GM23248 (cell line): ENCODE results near the gene SFPQ.

Experiments
- EZH2 ChIP-seq: fragments of 200-600 bp; sonication (generic); IDR thresholded peaks from 2 replicates; pipeline ENCODE4 v1.6.1; 2018; ENCODE audit warnings: antibody characterized with exemption, mild to moderate bottlenecking; ENCODE audit not compliant: insufficient read depth, poor library complexity, severe bottlenecking
- EZH2phosphoT487 ChIP-seq: fragments of 200-600 bp; sonication (generic); IDR thresholded peaks from 2 replicates; pipeline ENCODE4 v1.6.1; 2018; ENCODE audit warnings: antibody characterized with exemption, moderate library complexity, mild to moderate bottlenecking, low read depth; ENCODE audit not compliant: insufficient read depth

DNA sequence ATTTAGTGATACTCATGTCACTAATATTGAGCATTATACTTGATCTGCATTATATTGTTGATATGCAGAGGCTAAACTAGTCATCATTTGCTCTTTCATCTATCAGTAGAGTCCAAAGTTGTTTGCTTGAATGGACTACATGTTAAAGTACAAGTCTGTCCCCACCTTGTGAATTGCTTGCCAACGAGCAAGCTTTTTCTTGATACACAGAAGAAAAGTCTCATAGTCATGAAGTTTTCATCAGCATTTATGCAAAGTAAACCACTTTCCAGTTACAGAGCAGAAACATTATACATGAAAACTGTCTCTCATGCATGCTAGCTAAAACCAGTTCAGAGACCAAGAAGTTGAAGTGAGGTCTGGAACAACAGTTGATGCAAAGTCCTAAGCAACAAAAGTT, 13.0 kb downstream of the SFPQ start:
- no peak for TF ChIP-seq EZH2phosphoT487
- no peak for TF ChIP-seq EZH2
